ENCODE measurements around the gene TRIM44. TPM values are rescaled to one million over a fixed set of nuclear protein-coding genes. Genes with fewer than 3 reads are reported as not detected.

The TRIM44 gene
- total RNA-seq, 2 experiments from 2014 or later = 11.3 to 19.9 TPM

- POLR2A ChIA-PET = interaction anchor here (0.6 to 0.7 kb wide), 2 partner anchors 115 to 512 kb away, joined by 3 read pairs; no protein-coding TSS in a partner anchor
- intact Hi-C loops (cut with micrococcal nuclease; ENCODE audit: unreplicated experiment) = no loop called here
Measured at GRCh38 chr11:35750315-35750714, 87.7 kb downstream of the TRIM44 start.

GRCh38 chr11:35750981-35751663, 88.5 kb downstream of the TRIM44 start:
- Histone ChIP-seq H3K79me2 (ENCODE audit: insufficient read depth, low read depth, low read length) (no peaks in the 10 kb centered on the region), H3K27ac (ENCODE audit: low read depth, low read length, poor library complexity, severe bottlenecking) (no peak overlapping the region), H4K20me1 (ENCODE audit: insufficient read depth, low read length) (no peaks in the 10 kb centered on the region), H3K4me3 (ENCODE audit: low read depth, low read length, poor library complexity, severe bottlenecking) (no peak overlapping the region), H2AFZ (ENCODE audit: low read length) (no peak overlapping the region), H3K4me1 (ENCODE audit: insufficient read depth, low read length, poor library complexity, severe bottlenecking) (no peaks in the 10 kb centered on the region), H3K4me2 (ENCODE audit: low read length) (no peak overlapping the region), H3K36me3 (ENCODE audit: insufficient read depth, low read length) (no peaks in the 10 kb centered on the region), H3K9me3 (ENCODE audit: low read length) (no peaks in the 10 kb centered on the region), H3K9me2 (ENCODE audit: insufficient read depth, low read length) (no peaks in the 10 kb centered on the region)
- BruUV-seq (replicated peaks) = no TSS peak
- ChIA-PET CTCF (ENCODE audit: unreplicated experiment) (no interaction called here), POLR2A (no interaction called here)
- no peak for DNase-seq (ENCODE audit: low spot score)
- intact Hi-C loops (cut with micrococcal nuclease; ENCODE audit: unreplicated experiment) = no loop called here
- TF ChIP-seq CTCF (conservative IDR thresholded peaks at IDR 0.05; ENCODE audit: low read length) (no peak), EZH2phosphoT487 (IDR thresholded peaks at IDR 0.05; ENCODE audit: borderline replicate concordance, low read depth, low read length) (no peak)

More at GRCh38 chr11:35750315-35750714, 87.7 kb downstream of the TRIM44 start:
- CTCF ChIA-PET (ENCODE audit: unreplicated experiment) = no interaction called here
- no peak overlapping the region for H2AFZ ChIP-seq (ENCODE audit: low read length)
- no peaks in the 10 kb centered on the region for H3K9me2 ChIP-seq (ENCODE audit: insufficient read depth, low read length)
- H3K4me1 ChIP-seq (ENCODE audit: insufficient read depth, low read length, poor library complexity, severe bottlenecking) = no peaks in the 10 kb centered on the region
- no peaks in the 10 kb centered on the region for H4K20me1 ChIP-seq (ENCODE audit: insufficient read depth, low read length)
- no peak overlapping the region for H3K4me3 ChIP-seq (ENCODE audit: low read depth, low read length, poor library complexity, severe bottlenecking)
- H3K27ac ChIP-seq (ENCODE audit: low read depth, low read length, poor library complexity, severe bottlenecking) = no peak overlapping the region
- no peaks in the 10 kb centered on the region for H3K36me3 ChIP-seq (ENCODE audit: insufficient read depth, low read length)
- no peaks in the 10 kb centered on the region for H3K79me2 ChIP-seq (ENCODE audit: insufficient read depth, low read depth, low read length)
- no peak overlapping the region for H3K4me2 ChIP-seq (ENCODE audit: low read length)
- TF ChIP-seq EZH2phosphoT487 (IDR thresholded peaks at IDR 0.05; ENCODE audit: borderline replicate concordance, low read depth, low read length) (no peak), CTCF (conservative IDR thresholded peaks at IDR 0.05; ENCODE audit: low read length) (no peak)
- no peak for DNase-seq (ENCODE audit: low spot score)
- BruUV-seq (replicated peaks) = no TSS peak
- H3K9me3 ChIP-seq (ENCODE audit: low read length) = no peaks in the 10 kb centered on the region

GRCh38 chr11:35751664-35752061, 89.1 kb downstream of the TRIM44 start:
- H3K4me2 ChIP-seq (ENCODE audit: low read length) = no peak overlapping the region
- H3K9me2 ChIP-seq (ENCODE audit: insufficient read depth, low read length) = no peaks in the 10 kb centered on the region
- no TSS peak for BruUV-seq (replicated peaks)
- no peak overlapping the region for H3K27ac ChIP-seq (ENCODE audit: low read depth, low read length, poor library complexity, severe bottlenecking)
- DNase-seq (ENCODE audit: low spot score) = no peak
- intact Hi-C loops (cut with micrococcal nuclease; ENCODE audit: unreplicated experiment) = no loop called here
- no peak overlapping the region for H3K4me3 ChIP-seq (ENCODE audit: low read depth, low read length, poor library complexity, severe bottlenecking)
- H4K20me1 ChIP-seq (ENCODE audit: insufficient read depth, low read length) = no peaks in the 10 kb centered on the region
- H3K36me3 ChIP-seq (ENCODE audit: insufficient read depth, low read length) = no peaks in the 10 kb centered on the region
- H3K4me1 ChIP-seq (ENCODE audit: insufficient read depth, low read length, poor library complexity, severe bottlenecking) = no peaks in the 10 kb centered on the region
- ChIA-PET POLR2A (no interaction called here), CTCF (ENCODE audit: unreplicated experiment) (no interaction called here)
- H2AFZ ChIP-seq (ENCODE audit: low read length) = no peak overlapping the region
- TF ChIP-seq EZH2phosphoT487 (IDR thresholded peaks at IDR 0.05; ENCODE audit: borderline replicate concordance, low read depth, low read length) (no peak), CTCF (conservative IDR thresholded peaks at IDR 0.05; ENCODE audit: low read length) (no peak)
- H3K9me3 ChIP-seq (ENCODE audit: low read length) = no peaks in the 10 kb centered on the region
- no peaks in the 10 kb centered on the region for H3K79me2 ChIP-seq (ENCODE audit: insufficient read depth, low read depth, low read length)
